HG02981 (cell line): ENCODE results near the gene SASS6.

ENCODE experiments used
- ATAC-seq: cut with Tn5 transposase; IDR thresholded peaks from one replicate; pipeline ENCODE4 v1.9.1; 2021; ENCODE audit warnings: mild to moderate bottlenecking, moderate library complexity; ENCODE audit not compliant: unreplicated experiment

The SASS6 gene

DNA sequence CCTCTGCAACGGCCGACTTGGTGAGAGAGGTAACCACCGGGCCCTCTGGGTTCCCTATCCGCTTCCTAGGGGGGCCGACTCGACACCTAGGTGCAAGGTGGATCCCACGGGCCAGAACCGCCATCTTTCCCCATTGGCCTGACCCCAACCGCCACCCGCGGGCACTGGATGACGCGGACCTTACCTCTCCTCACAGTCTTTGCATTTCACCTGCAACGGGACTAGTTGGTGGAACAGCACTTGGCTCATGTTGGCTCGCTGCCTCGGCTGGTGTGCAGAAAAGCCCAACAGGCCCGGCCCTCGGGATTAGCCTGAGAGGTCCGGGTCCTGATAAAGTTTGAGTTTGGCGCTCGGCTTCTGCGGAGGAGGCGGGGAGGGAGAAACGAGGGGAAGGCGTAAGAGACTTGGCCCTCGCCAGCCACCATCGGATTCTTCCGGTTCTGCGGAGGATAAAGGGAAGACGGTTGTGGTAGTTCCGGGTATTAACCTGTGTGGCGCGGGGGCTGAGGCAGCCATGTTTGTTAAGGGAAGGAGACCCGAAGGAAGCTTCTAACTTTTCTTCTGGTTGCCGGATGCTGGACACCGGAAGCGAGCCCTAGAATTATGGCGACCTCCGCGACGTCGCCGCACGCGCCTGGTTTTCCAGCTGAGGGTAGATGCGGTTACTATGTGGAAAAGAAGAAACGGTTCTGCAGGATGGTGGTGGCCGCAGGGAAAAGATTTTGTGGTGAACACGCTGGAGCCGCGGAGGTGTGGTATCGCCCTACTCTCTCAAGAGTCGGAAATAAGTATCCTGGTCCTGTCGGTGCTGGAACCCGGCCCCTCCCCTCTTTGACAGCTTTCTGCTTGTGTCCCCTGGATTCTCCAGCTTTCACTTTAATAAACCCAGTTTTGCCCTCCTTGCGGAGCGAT is at the start of gene SASS6, which contains the start of gene TRMT13:
TSS of gene SASS6 (minus strand) at position 365 of the 912 bp plus-strand sequence. CDS start at position 249, 116 bp downstream.
TSS of gene TRMT13 (plus strand) at position 598 of the 912 bp plus-strand sequence. CDS start at position 604, 6 bp downstream.
- peak; percentile 92 for ATAC-seq

- ATAC-seq, result no peak
Measured at GRCh38 chr1:100178091-100178490, 45.4 kb upstream of the SASS6 start, which contains the start of gene LRRC39. Gene LRRC39 (minus strand): TSS chr1:100178256. CDS start chr1:100168516, 9,740 bp downstream.

DNA sequence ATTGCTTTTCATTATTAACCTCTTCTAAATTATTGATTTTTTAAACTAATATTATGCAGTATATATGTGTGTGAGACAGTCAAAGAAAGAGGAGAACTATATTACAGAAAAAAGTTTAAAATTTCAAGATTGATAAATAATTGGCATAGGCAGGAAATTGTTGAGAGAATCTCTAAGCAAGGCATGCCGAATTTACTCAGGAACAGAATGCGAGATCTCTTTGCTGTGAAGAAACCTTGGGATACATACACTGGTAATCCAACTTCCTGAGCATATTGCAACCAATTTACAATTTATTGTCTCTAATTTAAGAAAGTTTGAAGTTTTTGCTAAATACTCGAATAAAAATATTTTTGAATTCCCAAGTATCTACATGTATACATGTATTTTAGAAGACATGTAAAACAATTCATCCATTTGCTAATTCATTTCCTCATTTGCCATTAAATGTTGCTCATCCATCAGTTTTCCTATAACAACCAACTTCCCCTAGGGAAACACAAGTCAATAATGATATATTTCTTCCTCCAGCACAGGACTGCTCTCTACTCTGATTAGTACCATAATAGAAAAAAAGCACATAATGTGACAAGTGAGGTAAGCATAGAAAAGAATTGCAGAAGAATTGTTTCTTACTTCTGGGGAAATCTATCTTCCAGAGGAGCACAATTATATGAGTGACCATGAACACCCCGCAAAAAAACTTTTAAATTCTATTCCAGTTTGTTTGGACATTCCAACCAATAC is 44.7 kb upstream of the SASS6 start:
- ATAC-seq, result no peak

- ATAC-seq, result no peak
Measured at GRCh38 chr1:100168051-100168450, 35.3 kb upstream of the SASS6 start.

GRCh38 chr1:100164702-100165101 is 32.0 kb upstream of the SASS6 start:
- ATAC-seq, result no peak

- no peak for ATAC-seq
Measured at GRCh38 chr1:100164216-100164615, 31.5 kb upstream of the SASS6 start.

DNA sequence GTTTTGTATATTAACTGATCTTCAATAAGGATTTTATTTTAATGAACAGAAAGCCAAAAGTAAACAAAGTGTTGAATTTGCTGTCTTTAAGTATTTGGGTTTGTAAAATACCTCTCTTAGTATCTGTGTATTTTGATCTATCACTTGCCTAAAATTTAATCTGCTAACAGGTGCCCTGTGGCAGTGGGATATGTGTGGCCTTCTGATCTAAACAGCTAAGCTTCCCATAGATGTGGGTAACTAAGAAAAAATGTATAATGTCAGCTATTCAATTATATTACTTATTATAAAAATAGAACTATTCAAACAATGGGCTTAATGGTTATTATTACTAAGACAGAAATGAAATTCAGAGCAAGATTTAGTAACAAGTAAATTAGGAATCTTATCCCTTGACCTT is 30.2 kb upstream of the SASS6 start:
- ATAC-seq, result no peak

DNA sequence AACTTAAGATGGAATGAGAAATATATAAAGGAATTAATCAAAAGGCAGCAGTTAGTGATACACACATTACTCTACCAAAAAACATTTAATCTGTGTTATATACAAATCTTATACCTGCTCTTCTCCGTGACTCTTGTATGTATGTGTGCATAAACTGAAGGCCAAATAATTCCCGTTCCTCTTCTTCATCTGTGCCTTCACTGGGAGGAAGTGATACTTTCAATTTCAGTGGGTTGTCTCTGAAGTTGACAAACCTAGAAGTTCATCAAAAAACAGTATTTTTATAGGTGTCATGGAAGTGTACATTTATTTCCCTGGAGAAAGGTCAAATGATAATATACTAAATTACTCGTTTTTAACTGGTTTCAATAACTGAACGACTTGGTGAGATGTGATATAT is 19.5 kb upstream of the SASS6 start:
- ATAC-seq, result no peak

DNA sequence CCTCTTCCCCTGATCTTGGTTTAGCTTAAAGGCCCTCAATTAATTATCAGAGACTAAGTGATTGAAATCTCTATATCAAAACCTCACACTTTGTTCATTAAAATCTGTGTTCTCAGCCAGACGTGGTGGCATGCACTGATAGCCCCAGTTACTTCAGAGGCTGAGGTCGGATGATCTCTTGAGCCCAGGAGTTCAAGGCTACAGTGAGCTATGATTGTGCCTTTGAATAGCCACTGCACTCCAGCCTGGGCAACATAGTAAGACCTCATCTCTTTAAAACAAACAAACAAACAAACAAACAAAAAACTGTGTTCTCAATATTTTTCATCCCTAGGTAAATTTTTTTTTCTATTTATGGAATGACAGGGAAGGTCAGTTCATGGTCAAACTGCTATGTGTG is 18.9 kb upstream of the SASS6 start:
- no peak for ATAC-seq

DNA sequence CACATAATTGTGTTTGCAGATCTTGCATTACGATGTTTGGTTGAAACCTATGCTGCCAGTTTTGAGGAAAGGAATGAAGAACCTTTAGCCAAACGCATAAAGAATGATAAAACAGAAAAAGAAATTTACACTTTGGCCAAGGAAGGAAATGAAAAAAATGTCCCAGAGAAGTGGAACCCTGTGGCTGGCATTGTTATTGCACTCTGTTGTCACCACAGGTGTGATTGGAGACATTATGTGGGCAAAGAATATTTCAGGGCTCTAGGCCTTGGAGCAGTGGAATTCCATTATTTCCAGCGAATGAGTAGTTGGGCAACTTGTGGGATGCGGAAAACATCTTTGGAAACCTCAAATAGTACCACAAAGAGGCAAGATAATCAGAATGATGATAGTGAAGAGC is 15.1 kb upstream of the SASS6 start:
- ATAC-seq, result no peak

- ATAC-seq, result no peak
Measured at GRCh38 chr1:100146958-100147357, 14.2 kb upstream of the SASS6 start.

GRCh38 chr1:100145116-100145515 is 12.4 kb upstream of the SASS6 start:
- no peak for ATAC-seq

DNA sequence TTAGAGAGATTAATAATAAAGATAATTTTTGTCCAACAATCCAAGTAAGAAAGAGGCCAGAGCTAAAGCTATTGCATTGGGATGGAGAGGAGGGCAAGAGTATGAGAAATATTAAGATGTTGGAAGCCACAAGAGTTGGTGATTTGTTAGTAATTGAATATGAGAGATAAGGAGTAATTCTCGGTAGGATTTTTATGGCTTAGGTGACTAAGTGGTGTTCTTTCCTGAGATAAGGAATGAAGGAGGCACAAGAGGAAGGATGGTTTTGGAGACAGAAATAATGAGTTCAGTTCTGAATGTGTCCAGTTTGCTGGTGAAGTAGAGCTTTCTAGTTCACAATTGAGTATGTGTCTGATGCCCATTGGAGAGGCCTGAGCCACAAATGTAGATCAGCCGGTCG is 9.6 kb upstream of the SASS6 start:
- no peak for ATAC-seq

GRCh38 chr1:100141192-100141591 is 8.5 kb upstream of the SASS6 start:
- ATAC-seq, result no peak

GRCh38 chr1:100137602-100138001 is 4.9 kb upstream of the SASS6 start:
- ATAC-seq, result no peak

- ATAC-seq, result no peak
Measured at GRCh38 chr1:100134872-100135271, 2.1 kb upstream of the SASS6 start.

GRCh38 chr1:100131623-100132022 is 1.1 kb downstream of the SASS6 start:
- ATAC-seq, result no peak

GRCh38 chr1:100130552-100131077 is 2.1 kb downstream of the SASS6 start:
- ATAC-seq, result no peak

- no peak for ATAC-seq
Measured at GRCh38 chr1:100127226-100127625, 5.5 kb downstream of the SASS6 start.

GRCh38 chr1:100122177-100122576 is 10.6 kb downstream of the SASS6 start:
- no peak for ATAC-seq

DNA sequence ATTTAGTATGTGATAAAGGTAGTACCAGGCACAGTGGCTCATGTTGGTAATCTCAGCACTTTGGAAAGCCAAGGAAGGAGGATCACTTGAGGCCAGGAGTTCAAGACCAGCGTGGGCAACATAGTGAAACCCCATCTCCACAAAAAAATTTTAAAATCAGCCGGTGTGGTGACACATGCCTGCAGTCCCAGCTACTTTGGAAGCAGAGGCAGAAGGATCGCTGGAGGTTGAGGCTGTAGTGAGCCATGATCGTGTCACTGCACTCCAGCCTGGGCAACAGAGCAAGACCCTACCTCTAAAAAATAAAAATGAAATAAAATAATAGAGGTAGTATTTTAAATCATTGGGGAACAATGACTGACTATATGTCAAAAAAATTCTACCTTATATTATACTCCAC is 17.2 kb downstream of the SASS6 start:
- ATAC-seq, result no peak
